Ishikawa (cell line): Measurements from ENCODE around the gene ZNF579.

Experiments
- CEBPB ChIP-seq: IDR thresholded peaks from 2 replicates; pipeline ENCODE4 v1.6.1; 2012
- CREB1 ChIP-seq: IDR thresholded peaks from 2 replicates; pipeline ENCODE4 v1.6.1; 2012; ENCODE audit warnings: low read depth
- EP300 ChIP-seq: IDR thresholded peaks from 2 replicates; pipeline ENCODE4 v1.6.1; 2012; ENCODE audit warnings: borderline replicate concordance
- FOXM1 ChIP-seq: IDR thresholded peaks from 2 replicates; pipeline ENCODE4 v1.6.1; 2012; ENCODE audit warnings: low read depth, borderline replicate concordance
- NFIC ChIP-seq: IDR thresholded peaks from 2 replicates; pipeline ENCODE4 v1.6.1; 2012
- RAD21 ChIP-seq: IDR thresholded peaks from 2 replicates; pipeline ENCODE4 v1.6.1; 2012; ENCODE audit warnings: low read depth
- TCF12 ChIP-seq: IDR thresholded peaks from 2 replicates; pipeline ENCODE4 v1.6.1; 2012; ENCODE audit warnings: low read depth
- TEAD4 ChIP-seq: IDR thresholded peaks from 2 replicates; pipeline ENCODE4 v1.6.1; 2012
- TF ChIP-seq, protein P1 (sequence below): IDR thresholded peaks from 2 replicates; pipeline ENCODE4 v1.6.1; 2012; ENCODE audit warnings: low read depth, mild to moderate bottlenecking
- TF ChIP-seq, protein P2 (sequence below): IDR thresholded peaks from 2 replicates; pipeline ENCODE4 v1.6.1; 2012

- TF ChIP-seq TEAD4 (no peak), NFIC (no peak), TCF12 (no peak), CEBPB (no peak), EP300 (no peak), FOXM1 (no peak), RAD21 (no peak), CREB1 (no peak)
- TF ChIP-seq, protein P1, sequence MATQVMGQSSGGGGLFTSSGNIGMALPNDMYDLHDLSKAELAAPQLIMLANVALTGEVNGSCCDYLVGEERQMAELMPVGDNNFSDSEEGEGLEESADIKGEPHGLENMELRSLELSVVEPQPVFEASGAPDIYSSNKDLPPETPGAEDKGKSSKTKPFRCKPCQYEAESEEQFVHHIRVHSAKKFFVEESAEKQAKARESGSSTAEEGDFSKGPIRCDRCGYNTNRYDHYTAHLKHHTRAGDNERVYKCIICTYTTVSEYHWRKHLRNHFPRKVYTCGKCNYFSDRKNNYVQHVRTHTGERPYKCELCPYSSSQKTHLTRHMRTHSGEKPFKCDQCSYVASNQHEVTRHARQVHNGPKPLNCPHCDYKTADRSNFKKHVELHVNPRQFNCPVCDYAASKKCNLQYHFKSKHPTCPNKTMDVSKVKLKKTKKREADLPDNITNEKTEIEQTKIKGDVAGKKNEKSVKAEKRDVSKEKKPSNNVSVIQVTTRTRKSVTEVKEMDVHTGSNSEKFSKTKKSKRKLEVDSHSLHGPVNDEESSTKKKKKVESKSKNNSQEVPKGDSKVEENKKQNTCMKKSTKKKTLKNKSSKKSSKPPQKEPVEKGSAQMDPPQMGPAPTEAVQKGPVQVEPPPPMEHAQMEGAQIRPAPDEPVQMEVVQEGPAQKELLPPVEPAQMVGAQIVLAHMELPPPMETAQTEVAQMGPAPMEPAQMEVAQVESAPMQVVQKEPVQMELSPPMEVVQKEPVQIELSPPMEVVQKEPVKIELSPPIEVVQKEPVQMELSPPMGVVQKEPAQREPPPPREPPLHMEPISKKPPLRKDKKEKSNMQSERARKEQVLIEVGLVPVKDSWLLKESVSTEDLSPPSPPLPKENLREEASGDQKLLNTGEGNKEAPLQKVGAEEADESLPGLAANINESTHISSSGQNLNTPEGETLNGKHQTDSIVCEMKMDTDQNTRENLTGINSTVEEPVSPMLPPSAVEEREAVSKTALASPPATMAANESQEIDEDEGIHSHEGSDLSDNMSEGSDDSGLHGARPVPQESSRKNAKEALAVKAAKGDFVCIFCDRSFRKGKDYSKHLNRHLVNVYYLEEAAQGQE: no peak
- TF ChIP-seq, protein P2, sequence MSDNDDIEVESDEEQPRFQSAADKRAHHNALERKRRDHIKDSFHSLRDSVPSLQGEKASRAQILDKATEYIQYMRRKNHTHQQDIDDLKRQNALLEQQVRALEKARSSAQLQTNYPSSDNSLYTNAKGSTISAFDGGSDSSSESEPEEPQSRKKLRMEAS: no peak
Observed at GRCh38 chr19:55591555-55591954, 10.9 kb upstream of the ZNF579 start.
